H9 (cell line): ENCODE measurements around the gene PFDN2. TPM values are rescaled to one million over a fixed set of nuclear protein-coding genes. Genes with fewer than 3 reads are reported as not detected.
A peak's percentile ranks its signal among the peaks of the same experiment; 100 is the strongest.

ENCODE experiments used
- DNase-seq: peaks from one replicate; pipeline ENCODE4 v3.0.0-alpha.2; 2017
- H2AFZ ChIP-seq: one replicate; pipeline ENCODE4 v1.6.1; 2013; ENCODE audit warnings: mild to moderate bottlenecking, low read length, control low read depth, moderate library complexity
- H2AK5ac ChIP-seq: 2 replicates; pipeline ENCODE4 v1.6.1; 2013; ENCODE audit warnings: low read length, control low read depth, mixed read lengths; ENCODE audit not compliant: insufficient read length
- H2BK120ac ChIP-seq: one replicate; pipeline ENCODE4 v1.6.1; 2013; ENCODE audit warnings: low read depth, mild to moderate bottlenecking, low read length, control low read depth, inconsistent platforms; ENCODE audit not compliant: poor library complexity, severe bottlenecking
- H2BK12ac ChIP-seq: 2 replicates; pipeline ENCODE4 v1.6.1; 2013; ENCODE audit warnings: low read length, control low read depth, mixed read lengths, low read depth; ENCODE audit not compliant: insufficient read length
- H2BK15ac ChIP-seq: 2 replicates; pipeline ENCODE4 v1.6.1; 2013; ENCODE audit warnings: low read depth, low read length, control low read depth
- H2BK20ac ChIP-seq: one replicate; pipeline ENCODE4 v1.6.1; 2013; ENCODE audit warnings: low read depth, mild to moderate bottlenecking, low read length, control low read depth, inconsistent platforms; ENCODE audit not compliant: poor library complexity, severe bottlenecking
- H2BK5ac ChIP-seq: 2 replicates; pipeline ENCODE4 v1.6.1; 2013; ENCODE audit warnings: low read length, control low read depth, mixed read lengths; ENCODE audit not compliant: insufficient read length
- H3K14ac ChIP-seq: 2 replicates; pipeline ENCODE4 v1.6.1; 2013; ENCODE audit warnings: low read length, control low read depth; ENCODE audit not compliant: insufficient read depth
- H3K18ac ChIP-seq: 2 replicates; pipeline ENCODE4 v1.6.1; 2013; ENCODE audit warnings: low read depth, mild to moderate bottlenecking, mixed read lengths, low read length, control low read depth; ENCODE audit not compliant: insufficient read length
- H3K23ac ChIP-seq: 2 replicates; pipeline ENCODE4 v1.6.1; 2013; ENCODE audit warnings: low read length, control low read depth, mixed read lengths, low read depth; ENCODE audit not compliant: insufficient read length
- H3K23me2 ChIP-seq: 2 replicates; pipeline ENCODE4 v1.6.1; 2013; ENCODE audit warnings: low read depth, mild to moderate bottlenecking, mixed read lengths, low read length, control low read depth; ENCODE audit not compliant: insufficient read length, poor library complexity, severe bottlenecking
- H3K27ac ChIP-seq: 2 replicates; pipeline ENCODE4 v1.5.1; 2013; ENCODE audit warnings: low read length, control low read depth, mixed read lengths, low read depth; ENCODE audit not compliant: insufficient read length
- H3K27me3 ChIP-seq: 2 replicates; pipeline ENCODE4 v1.6.1; 2013; ENCODE audit warnings: low read length, control low read depth, inconsistent platforms; ENCODE audit not compliant: insufficient read depth
- H3K4ac ChIP-seq: 2 replicates; pipeline ENCODE4 v1.6.1; 2013; ENCODE audit warnings: low read depth, mild to moderate bottlenecking, control low read depth, inconsistent platforms, low read length, moderate library complexity
- H3K4me1 ChIP-seq: 2 replicates; pipeline ENCODE4 v1.6.1; 2013; ENCODE audit warnings: low read length, control low read depth, inconsistent platforms; ENCODE audit not compliant: insufficient read depth
- H3K4me2 ChIP-seq: 2 replicates; pipeline ENCODE4 v1.6.1; 2013; ENCODE audit warnings: low read length, control low read depth, mixed read lengths; ENCODE audit not compliant: insufficient read length, insufficient read depth
- H3K56ac ChIP-seq: 2 replicates; pipeline ENCODE4 v1.6.1; 2013; ENCODE audit warnings: low read depth, mild to moderate bottlenecking, mixed read lengths, low read length, control low read depth; ENCODE audit not compliant: insufficient read length
- H3K79me1 ChIP-seq: 2 replicates; pipeline ENCODE4 v1.6.1; 2013; ENCODE audit warnings: low read depth, mild to moderate bottlenecking, moderate library complexity, low read length, control low read depth, inconsistent platforms; ENCODE audit not compliant: insufficient read depth, poor library complexity, severe bottlenecking
- H3K79me2 ChIP-seq: 2 replicates; pipeline ENCODE4 v1.6.1; 2013; ENCODE audit warnings: low read length, control low read depth, inconsistent platforms; ENCODE audit not compliant: insufficient read depth
- H3K9ac ChIP-seq: 2 replicates; pipeline ENCODE4 v1.6.1; 2013; ENCODE audit warnings: low read length, control low read depth, mixed read lengths; ENCODE audit not compliant: insufficient read length; ENCODE audit errors: extremely low read depth
- H3K9me3 ChIP-seq: one replicate; pipeline ENCODE4 v1.6.1; 2013; ENCODE audit warnings: low read depth, low read length, inconsistent platforms; ENCODE audit not compliant: control insufficient read depth
- H3T11ph ChIP-seq: one replicate; pipeline ENCODE4 v1.6.1; 2013; ENCODE audit warnings: mild to moderate bottlenecking, low read length, control low read depth, inconsistent platforms
- H4K20me1 ChIP-seq: one replicate; pipeline ENCODE4 v1.6.1; 2013; ENCODE audit not compliant: control insufficient read depth, insufficient read length, insufficient read depth
- H4K5ac ChIP-seq: 2 replicates; pipeline ENCODE4 v1.6.1; 2013; ENCODE audit warnings: low read depth, mild to moderate bottlenecking, mixed read lengths, low read length, control low read depth; ENCODE audit not compliant: insufficient read length
- H4K8ac ChIP-seq: replicated peaks from 2 replicates; pipeline ENCODE4 v1.6.1; 2013; ENCODE audit warnings: low read length, control low read depth, mixed read lengths, low read depth; ENCODE audit not compliant: insufficient read length
- H4K91ac ChIP-seq: 2 replicates; pipeline ENCODE4 v1.6.1; 2013; ENCODE audit warnings: low read depth, mild to moderate bottlenecking, moderate library complexity, mixed read lengths, low read length, control low read depth; ENCODE audit not compliant: insufficient read length
- H3K27ac Mint-ChIP-seq, 3 experiments: 2 replicates in 2 of 3; 3 replicates in 1 of 3; pipeline ENCODE4 v1.8.0; 2020 to 2021; ENCODE audit warnings: mixed read lengths in 3 of 3, mild to moderate bottlenecking in 1 of 3, moderate library complexity in 1 of 3
- H3K27me3 Mint-ChIP-seq: 2 replicates; pipeline ENCODE4 v1.8.0; 2021; ENCODE audit warnings: low read depth, mild to moderate bottlenecking, moderate library complexity, mixed read lengths
- H3K36me3 Mint-ChIP-seq, 3 experiments: 2 replicates in 2 of 3; 3 replicates in 1 of 3; pipeline ENCODE4 v1.8.0; 2020 to 2021; ENCODE audit warnings: low read depth in 3 of 3, mixed read lengths in 3 of 3; ENCODE audit not compliant: insufficient read depth in 1 of 3
- H3K4me1 Mint-ChIP-seq, 2 experiments: 2 replicates each; pipeline ENCODE4 v1.8.0; 2020; ENCODE audit warnings: mixed read lengths in 2 of 2
- H3K4me3 Mint-ChIP-seq, 2 experiments: 2 replicates in 1 of 2; 3 replicates in 1 of 2; pipeline ENCODE4 v1.8.0; 2020 to 2021; ENCODE audit warnings: mild to moderate bottlenecking in 2 of 2, mixed read lengths in 2 of 2, moderate library complexity in 1 of 2
- H3K9me3 Mint-ChIP-seq, 2 experiments: 2 replicates in 1 of 2; 3 replicates in 1 of 2; pipeline ENCODE4 v1.8.0; 2020; ENCODE audit warnings: mild to moderate bottlenecking in 2 of 2, mixed read lengths in 2 of 2, moderate library complexity in 1 of 2
- CTCF ChIP-seq: fragments of 200-600 bp; sonication (generic); conservative IDR thresholded peaks from 3 replicates; pipeline ENCODE4 v1.8.0; 2021; ENCODE audit warnings: antibody characterized with exemption, mild to moderate bottlenecking
- whole genome bisulfite sequencing: extraction: QIAGEN DNeasy Blood & Tissue Kit; methylation state at CpG from one replicate; pipeline ENCODE4 v1.1.7; 2013; ENCODE audit warnings: missing lambda C conversion rate, low lambda C conversion rate, mixed read lengths; ENCODE audit not compliant: insufficient read length; ENCODE audit errors: extremely low coverage; 5-methylcytosine and 5-hydroxymethylcytosine counted together
- total RNA-seq: library from RNA; stranded (reverse); gene quantifications from 2 replicates; pipeline ENCODE4 v1.2.1, GENCODE V29; 2021

PFDN2 gene
- total RNA-seq, 1 experiment from 2014 or later: 71.8 TPM

GRCh38 chr1:161082996-161083747, 34.7 kb downstream of the PFDN2 start:
- no peak overlapping the region for H2BK15ac ChIP-seq
- H4K91ac ChIP-seq: no peak overlapping the region
- H4K20me1 ChIP-seq: no peaks in the 10 kb centered on the region
- DNase-seq: no peak
- H3K14ac ChIP-seq: no peak overlapping the region
- no peaks in the 10 kb centered on the region for H3K4me1 ChIP-seq
- H3K23ac ChIP-seq: no peak overlapping the region
- no peak overlapping the region for H2BK12ac ChIP-seq
- no peaks in the 10 kb centered on the region for H3K79me1 ChIP-seq
- no peaks in the 10 kb centered on the region for H3K79me2 ChIP-seq
- peak overlapping the region in 2 of 3 experiments; percentile 44 to 61; a peak in 2 of 7 replicates for H3K27ac Mint-ChIP-seq
- no peaks in the 10 kb centered on the region; the same call in 1 of the 2 replicates for H3K27me3 Mint-ChIP-seq
- WGBS: no CpG with 5 or more reads among the region's 8 CpGs
- no peak overlapping the region for H2BK20ac ChIP-seq
- H3K27me3 ChIP-seq: no peaks in the 10 kb centered on the region
- H3K9me3 ChIP-seq: no peaks in the 10 kb centered on the region
- no peak overlapping the region for H4K5ac ChIP-seq
- H3K36me3 Mint-ChIP-seq: no peaks in the 10 kb centered on the region
- H3K4me3 Mint-ChIP-seq: no peak overlapping the region; a peak in 1 of 5 replicates
- no peak overlapping the region for H3K27ac ChIP-seq
- H3T11ph ChIP-seq: no peak overlapping the region
- H3K4ac ChIP-seq: no peak overlapping the region
- H3K9ac ChIP-seq: no peak overlapping the region
- no peak overlapping the region for H3K18ac ChIP-seq
- no peak for TF ChIP-seq CTCF
- no peak overlapping the region for H4K8ac ChIP-seq
- no peak overlapping the region for H2BK120ac ChIP-seq
- H3K4me2 ChIP-seq: no peak overlapping the region
- peaks cover 51 to 52% of the 10 kb centered on the region in 2 experiments for H3K4me1 Mint-ChIP-seq
- no peak overlapping the region for H2AK5ac ChIP-seq
- H2BK5ac ChIP-seq: no peak overlapping the region
- H3K9me3 Mint-ChIP-seq: no peaks in the 10 kb centered on the region
- H3K56ac ChIP-seq: no peak overlapping the region
- no peaks in the 10 kb centered on the region for H3K23me2 ChIP-seq
- H2AFZ ChIP-seq: no peak overlapping the region
